ENCODE data around the gene RXRG.

RXRG gene

GRCh38 chr1:165367375-165367993 lies 77.4 kb downstream of the RXRG start:
- peak; percentile 72 for DNase-seq (ENCODE audit: low spot score)

GRCh38 chr1:165365341-165365740 lies 79.6 kb downstream of the RXRG start:
- no peak for DNase-seq (ENCODE audit: low spot score)

- DNase-seq (ENCODE audit: low spot score) = no peak
These were observed 80.3 kb downstream of the RXRG start for GRCh38 chr1:165364568-165365133.

GRCh38 chr1:165356876-165357275 lies 88.0 kb downstream of the RXRG start:
- DNase-seq (ENCODE audit: low spot score) = no peak

GRCh38 chr1:165355977-165356811 lies 88.7 kb downstream of the RXRG start, which contains the start of gene LMX1A:
LMX1A (minus strand) TSS chr1:165356715; CDS start chr1:165355559, 1,156 bp downstream.
- DNase-seq (ENCODE audit: low spot score) = no peak

GRCh38 chr1:165355139-165355976 lies 89.6 kb downstream of the RXRG start:
- no peak for DNase-seq (ENCODE audit: low spot score)

- DNase-seq (ENCODE audit: low spot score) = no peak
These were observed 90.2 kb downstream of the RXRG start for GRCh38 chr1:165354739-165355138.

- DNase-seq (ENCODE audit: low spot score) = no peak
These were observed 90.9 kb downstream of the RXRG start for GRCh38 chr1:165353731-165354671.

GRCh38 chr1:165352442-165353293 lies 92.3 kb downstream of the RXRG start:
- DNase-seq (ENCODE audit: low spot score) = no peak

- DNase-seq (ENCODE audit: low spot score) = no peak
These were observed 93.0 kb downstream of the RXRG start for GRCh38 chr1:165351863-165352441.
